Measurements from ENCODE around the gene RASSF9. TPM values are rescaled to one million over a fixed set of nuclear protein-coding genes. Genes with fewer than 3 reads are reported as not detected.

Gene RASSF9
- total RNA-seq, 1 donor from 2014 or later: 0.68 TPM

DNA sequence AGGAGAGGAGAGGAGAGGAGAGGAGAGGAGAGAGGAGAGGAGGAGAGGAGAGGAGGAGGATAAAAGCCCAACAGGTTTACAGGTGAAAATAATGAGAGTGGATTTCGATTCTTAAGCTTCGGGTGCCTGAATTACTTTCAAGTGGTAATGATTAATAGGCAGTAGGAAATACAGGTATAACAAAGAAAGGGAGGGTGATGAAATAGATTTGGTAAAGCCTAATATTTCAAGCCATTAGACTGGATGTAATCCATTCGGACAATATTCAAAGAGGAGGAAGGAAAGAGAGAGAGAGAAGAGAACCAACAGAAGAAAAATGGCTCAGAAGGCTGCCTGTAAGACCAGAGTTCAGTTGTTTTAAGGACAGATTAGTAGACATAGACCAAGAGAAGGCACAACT lies 76.6 kb downstream of the RASSF9 start:
- H3K36me3 ChIP-seq (ENCODE audit: insufficient read depth, low read length): no peaks in the 10 kb centered on the region
- Mint-ChIP-seq H3K9me3 (ENCODE audit: unreplicated experiment) (peaks cover 4% of the 10 kb centered on the region), H3K36me3 (ENCODE audit: low read depth, unreplicated experiment) (no peaks in the 10 kb centered on the region), H3K27me3 (ENCODE audit: low read depth, unreplicated experiment) (no peaks in the 10 kb centered on the region), H3K4me3 (ENCODE audit: unreplicated experiment) (no peak overlapping the region), H3K4me1 (ENCODE audit: low read depth, unreplicated experiment) (no peaks in the 10 kb centered on the region), H3K27ac (ENCODE audit: unreplicated experiment) (no peak overlapping the region)
- FAIRE-seq: no peak
- no peaks in the 10 kb centered on the region for H3K9me3 ChIP-seq (ENCODE audit: insufficient read depth, low read depth, low read length)
- TF ChIP-seq, protein P1, sequence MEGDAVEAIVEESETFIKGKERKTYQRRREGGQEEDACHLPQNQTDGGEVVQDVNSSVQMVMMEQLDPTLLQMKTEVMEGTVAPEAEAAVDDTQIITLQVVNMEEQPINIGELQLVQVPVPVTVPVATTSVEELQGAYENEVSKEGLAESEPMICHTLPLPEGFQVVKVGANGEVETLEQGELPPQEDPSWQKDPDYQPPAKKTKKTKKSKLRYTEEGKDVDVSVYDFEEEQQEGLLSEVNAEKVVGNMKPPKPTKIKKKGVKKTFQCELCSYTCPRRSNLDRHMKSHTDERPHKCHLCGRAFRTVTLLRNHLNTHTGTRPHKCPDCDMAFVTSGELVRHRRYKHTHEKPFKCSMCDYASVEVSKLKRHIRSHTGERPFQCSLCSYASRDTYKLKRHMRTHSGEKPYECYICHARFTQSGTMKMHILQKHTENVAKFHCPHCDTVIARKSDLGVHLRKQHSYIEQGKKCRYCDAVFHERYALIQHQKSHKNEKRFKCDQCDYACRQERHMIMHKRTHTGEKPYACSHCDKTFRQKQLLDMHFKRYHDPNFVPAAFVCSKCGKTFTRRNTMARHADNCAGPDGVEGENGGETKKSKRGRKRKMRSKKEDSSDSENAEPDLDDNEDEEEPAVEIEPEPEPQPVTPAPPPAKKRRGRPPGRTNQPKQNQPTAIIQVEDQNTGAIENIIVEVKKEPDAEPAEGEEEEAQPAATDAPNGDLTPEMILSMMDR (IDR thresholded peaks at IDR 0.05; ENCODE audit: insufficient read depth, low read depth, low read length): no peak
- H4K20me1 ChIP-seq (ENCODE audit: insufficient read depth, low read length): no peaks in the 10 kb centered on the region
- no peak overlapping the region for H3K4me2 ChIP-seq (ENCODE audit: low read length)
- no peaks in the 10 kb centered on the region for H3K4me1 ChIP-seq (ENCODE audit: insufficient read depth, low read length)
- DNase-seq (ENCODE audit: low read depth): no peak
- H3K27me3 ChIP-seq (ENCODE audit: insufficient read depth, low read length): no peaks in the 10 kb centered on the region
- H3K9ac ChIP-seq (ENCODE audit: low read length): no peak overlapping the region
- H2AFZ ChIP-seq (ENCODE audit: low read depth, low read length): no peak overlapping the region
- no peak overlapping the region for H3K4me3 ChIP-seq (ENCODE audit: insufficient read depth, low read depth, low read length)
- H3K27ac ChIP-seq (ENCODE audit: low read depth, low read length): no peak overlapping the region
- H3K79me2 ChIP-seq (ENCODE audit: insufficient read depth, low read length): no peaks in the 10 kb centered on the region

- Histone ChIP-seq H3K4me2 (ENCODE audit: low read length) (no peak overlapping the region), H3K4me3 (ENCODE audit: insufficient read depth, low read depth, low read length) (no peak overlapping the region), H3K9me3 (ENCODE audit: insufficient read depth, low read depth, low read length) (no peaks in the 10 kb centered on the region), H3K36me3 (ENCODE audit: insufficient read depth, low read length) (no peaks in the 10 kb centered on the region), H3K79me2 (ENCODE audit: insufficient read depth, low read length) (no peaks in the 10 kb centered on the region), H3K27me3 (ENCODE audit: insufficient read depth, low read length) (no peaks in the 10 kb centered on the region), H3K4me1 (ENCODE audit: insufficient read depth, low read length) (no peaks in the 10 kb centered on the region), H3K27ac (ENCODE audit: low read depth, low read length) (no peak overlapping the region), H3K9ac (ENCODE audit: low read length) (no peak overlapping the region), H2AFZ (ENCODE audit: low read depth, low read length) (no peak overlapping the region), H4K20me1 (ENCODE audit: insufficient read depth, low read length) (no peaks in the 10 kb centered on the region)
- Mint-ChIP-seq H3K4me1 (ENCODE audit: low read depth, unreplicated experiment) (no peaks in the 10 kb centered on the region), H3K36me3 (ENCODE audit: low read depth, unreplicated experiment) (no peaks in the 10 kb centered on the region), H3K4me3 (ENCODE audit: unreplicated experiment) (no peak overlapping the region), H3K9me3 (ENCODE audit: unreplicated experiment) (peaks cover 7% of the 10 kb centered on the region), H3K27ac (ENCODE audit: unreplicated experiment) (no peak overlapping the region), H3K27me3 (ENCODE audit: low read depth, unreplicated experiment) (no peaks in the 10 kb centered on the region)
- no peak for TF ChIP-seq EZH2 (IDR thresholded peaks at IDR 0.05; ENCODE audit: insufficient read depth, low read length)
- TF ChIP-seq, protein P1 (IDR thresholded peaks at IDR 0.05; ENCODE audit: insufficient read depth, low read depth, low read length): no peak
- FAIRE-seq (no peak), DNase-seq (ENCODE audit: low read depth) (no peak)
Measured at GRCh38 chr12:85759091-85759490, 77.1 kb downstream of the RASSF9 start.

- H3K27ac Mint-ChIP-seq (ENCODE audit: unreplicated experiment): no peak overlapping the region
- H3K9me3 Mint-ChIP-seq (ENCODE audit: unreplicated experiment): peaks cover 7% of the 10 kb centered on the region
- FAIRE-seq (no peak), DNase-seq (ENCODE audit: low read depth) (no peak)
- Histone ChIP-seq H3K4me2 (ENCODE audit: low read length) (no peak overlapping the region), H3K4me1 (ENCODE audit: insufficient read depth, low read length) (no peaks in the 10 kb centered on the region), H3K4me3 (ENCODE audit: insufficient read depth, low read depth, low read length) (no peak overlapping the region), H3K27me3 (ENCODE audit: insufficient read depth, low read length) (no peaks in the 10 kb centered on the region), H4K20me1 (ENCODE audit: insufficient read depth, low read length) (no peaks in the 10 kb centered on the region), H2AFZ (ENCODE audit: low read depth, low read length) (no peak overlapping the region), H3K9me3 (ENCODE audit: insufficient read depth, low read depth, low read length) (no peaks in the 10 kb centered on the region), H3K79me2 (ENCODE audit: insufficient read depth, low read length) (no peaks in the 10 kb centered on the region), H3K9ac (ENCODE audit: low read length) (no peak overlapping the region), H3K27ac (ENCODE audit: low read depth, low read length) (no peak overlapping the region), H3K36me3 (ENCODE audit: insufficient read depth, low read length) (no peaks in the 10 kb centered on the region)
- H3K27me3 Mint-ChIP-seq (ENCODE audit: low read depth, unreplicated experiment): no peaks in the 10 kb centered on the region
- H3K4me3 Mint-ChIP-seq (ENCODE audit: unreplicated experiment): no peak overlapping the region
- H3K36me3 Mint-ChIP-seq (ENCODE audit: low read depth, unreplicated experiment): no peaks in the 10 kb centered on the region
- no peaks in the 10 kb centered on the region for H3K4me1 Mint-ChIP-seq (ENCODE audit: low read depth, unreplicated experiment)
- TF ChIP-seq, protein P1 (IDR thresholded peaks at IDR 0.05; ENCODE audit: insufficient read depth, low read depth, low read length): no peak
Measured at GRCh38 chr12:85755760-85756159, 80.4 kb downstream of the RASSF9 start.

Other genes starting within 250 kb of the RASSF9 start
- 1.2 and 1.5 TPM in 2 replicates for gene NTS, start 37.9 kb upstream of the RASSF9 start, total RNA-seq